Type B pancreatic cell (in vitro differentiated cells): ENCODE results near the gene BTBD9. TPM values are rescaled to one million over a fixed set of nuclear protein-coding genes. Genes with fewer than 3 reads are reported as not detected.

ENCODE experiments used
- DNase-seq: peaks from one replicate; pipeline ENCODE4 v3.0.0; 2021; ENCODE audit warnings: mixed read lengths; ENCODE audit not compliant: unreplicated experiment; ENCODE audit errors: extremely low spot score
- H3K27ac Mint-ChIP-seq: 2 replicates; pipeline ENCODE4 v1.8.0; 2021; ENCODE audit warnings: mild to moderate bottlenecking, mixed read lengths
- H3K27me3 Mint-ChIP-seq: 2 replicates; pipeline ENCODE4 v1.8.0; 2021; ENCODE audit warnings: mixed read lengths
- H3K36me3 Mint-ChIP-seq: 2 replicates; pipeline ENCODE4 v1.8.0; 2021; ENCODE audit warnings: mixed read lengths
- H3K4me1 Mint-ChIP-seq: one replicate; pipeline ENCODE4 v1.8.0; 2021; ENCODE audit warnings: mixed read lengths; ENCODE audit not compliant: unreplicated experiment
- H3K4me3 Mint-ChIP-seq: 2 replicates; pipeline ENCODE4 v1.8.0; 2021; ENCODE audit warnings: mild to moderate bottlenecking, mixed read lengths
- H3K9me3 Mint-ChIP-seq: 2 replicates; pipeline ENCODE4 v1.8.0; 2021; ENCODE audit warnings: mixed read lengths
- CTCF ChIP-seq: fragments of 200-600 bp; sonication (generic); conservative IDR thresholded peaks from 2 replicates; pipeline ENCODE4 v1.5.0; 2021; ENCODE audit warnings: antibody characterized with exemption, mild to moderate bottlenecking
- total RNA-seq: library from RNA; stranded (reverse); gene quantifications from 2 replicates; pipeline ENCODE4 v1.2.1, GENCODE V29; 2021; ENCODE audit warnings: low replicate concordance

The BTBD9 gene
- total RNA-seq, 1 donor from 2014 or later: 14.9 TPM

- DNase-seq: no peak
- no peaks in the 10 kb centered on the region for H3K9me3 Mint-ChIP-seq
- TF ChIP-seq CTCF: no peak
- H3K4me1 Mint-ChIP-seq: peaks cover 14% of the 10 kb centered on the region
- H3K27ac Mint-ChIP-seq: no peak overlapping the region
- no peak overlapping the region for H3K4me3 Mint-ChIP-seq
- no peaks in the 10 kb centered on the region for H3K27me3 Mint-ChIP-seq
- H3K36me3 Mint-ChIP-seq: no peaks in the 10 kb centered on the region
These were observed 143.7 kb downstream of the BTBD9 start for GRCh38 chr6:38495922-38496635.

- no peak for TF ChIP-seq CTCF
- Mint-ChIP-seq H3K4me3 (no peak overlapping the region), H3K27ac (no peak overlapping the region), H3K27me3 (no peaks in the 10 kb centered on the region), H3K36me3 (no peaks in the 10 kb centered on the region), H3K4me1 (peaks cover 14% of the 10 kb centered on the region), H3K9me3 (no peaks in the 10 kb centered on the region)
- DNase-seq: no peak
These were observed 144.2 kb downstream of the BTBD9 start for GRCh38 chr6:38495518-38495917.

GRCh38 chr6:38493931-38494547 lies 145.7 kb downstream of the BTBD9 start:
- Mint-ChIP-seq H3K27ac (no peak overlapping the region), H3K4me1 (peaks cover 9% of the 10 kb centered on the region), H3K27me3 (no peaks in the 10 kb centered on the region), H3K36me3 (no peaks in the 10 kb centered on the region), H3K4me3 (no peak overlapping the region), H3K9me3 (no peaks in the 10 kb centered on the region)
- peak; percentile 78 for DNase-seq
- peak; percentile 98 for TF ChIP-seq CTCF

- TF ChIP-seq CTCF: no peak
- Mint-ChIP-seq H3K4me1 (peaks cover 4% of the 10 kb centered on the region), H3K4me3 (no peak overlapping the region), H3K27me3 (no peaks in the 10 kb centered on the region), H3K9me3 (no peaks in the 10 kb centered on the region), H3K36me3 (no peaks in the 10 kb centered on the region), H3K27ac (no peak overlapping the region)
- no peak for DNase-seq
These were observed 147.7 kb downstream of the BTBD9 start for GRCh38 chr6:38492031-38492430.

GRCh38 chr6:38489951-38490350 lies 149.8 kb downstream of the BTBD9 start:
- Mint-ChIP-seq H3K9me3 (peaks cover 4% of the 10 kb centered on the region), H3K27ac (no peak overlapping the region)

More at GRCh38 chr6:38489951-38490350, 149.8 kb downstream of the BTBD9 start:
- DNase-seq: no peak
- H3K4me1 Mint-ChIP-seq: peaks cover 4% of the 10 kb centered on the region
- H3K4me3 Mint-ChIP-seq: no peak overlapping the region
- no peaks in the 10 kb centered on the region for H3K36me3 Mint-ChIP-seq
- TF ChIP-seq CTCF: no peak
- no peaks in the 10 kb centered on the region for H3K27me3 Mint-ChIP-seq
